ENCODE data around the gene OR4K2.
"Not testable (repeated sequence)": the region's sequence is repeated elsewhere in the genome, so short reads cannot be mapped to it uniquely, and the experiment has no call there.

Gene OR4K2, protein sequence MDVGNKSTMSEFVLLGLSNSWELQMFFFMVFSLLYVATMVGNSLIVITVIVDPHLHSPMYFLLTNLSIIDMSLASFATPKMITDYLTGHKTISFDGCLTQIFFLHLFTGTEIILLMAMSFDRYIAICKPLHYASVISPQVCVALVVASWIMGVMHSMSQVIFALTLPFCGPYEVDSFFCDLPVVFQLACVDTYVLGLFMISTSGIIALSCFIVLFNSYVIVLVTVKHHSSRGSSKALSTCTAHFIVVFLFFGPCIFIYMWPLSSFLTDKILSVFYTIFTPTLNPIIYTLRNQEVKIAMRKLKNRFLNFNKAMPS

DNA sequence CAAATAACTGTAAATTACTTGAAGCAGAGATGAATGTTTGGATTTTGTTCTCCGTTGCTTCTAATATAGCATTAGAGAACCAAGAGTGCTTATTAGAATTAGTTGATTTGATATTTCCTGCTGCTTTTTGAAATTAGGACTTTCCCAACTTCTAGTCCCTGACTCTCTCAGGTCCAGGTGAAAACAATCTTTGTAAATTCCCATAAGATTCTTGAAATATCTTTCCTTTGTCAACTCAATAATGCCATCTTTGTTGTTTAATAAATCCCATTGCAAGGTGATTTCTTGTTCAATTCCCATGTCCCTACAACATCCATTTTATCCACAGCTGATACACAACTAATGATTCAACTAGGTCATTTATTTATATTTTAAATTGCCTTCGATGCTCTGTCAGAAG lies at the start of gene OR4K2:
Gene OR4K2 (plus strand): TSS at position 301 of the 400 bp plus-strand sequence. CDS start 1,126 bp downstream, outside the sequence.
- Histone ChIP-seq H3K4me1 (ENCODE audit: control insufficient read depth, insufficient read depth, low read length) (no peaks in the 10 kb centered on the region), H3K9ac (ENCODE audit: low read length in 2 of 2) (no peak within 1 kb of the TSS)

DNA sequence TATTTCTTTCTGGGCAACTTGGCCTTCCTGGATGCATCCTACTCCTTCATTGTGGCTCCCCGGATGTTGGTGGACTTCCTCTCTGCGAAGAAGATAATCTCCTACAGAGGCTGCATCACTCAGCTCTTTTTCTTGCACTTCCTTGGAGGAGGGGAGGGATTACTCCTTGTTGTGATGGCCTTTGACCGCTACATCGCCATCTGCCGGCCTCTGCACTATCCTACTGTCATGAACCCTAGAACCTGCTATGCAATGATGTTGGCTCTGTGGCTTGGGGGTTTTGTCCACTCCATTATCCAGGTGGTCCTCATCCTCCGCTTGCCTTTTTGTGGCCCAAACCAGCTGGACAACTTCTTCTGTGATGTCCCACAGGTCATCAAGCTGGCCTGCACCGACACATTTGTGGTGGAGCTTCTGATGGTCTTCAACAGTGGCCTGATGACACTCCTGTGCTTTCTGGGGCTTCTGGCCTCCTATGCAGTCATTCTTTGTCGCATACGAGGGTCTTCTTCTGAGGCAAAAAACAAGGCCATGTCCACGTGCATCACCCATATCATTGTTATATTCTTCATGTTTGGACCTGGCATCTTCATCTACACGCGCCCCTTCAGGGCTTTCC lies 47.2 kb upstream of the OR4K2 start:
- H3K27me3 ChIP-seq (ENCODE audit: control insufficient read depth in 1 of 2, insufficient read depth in 2 of 2, low read length in 2 of 2); H3K9me3 ChIP-seq (ENCODE audit: control insufficient read depth in 2 of 2, low read length in 2 of 2); H3K9ac ChIP-seq (ENCODE audit: low read length in 2 of 2); H3K36me3 ChIP-seq (ENCODE audit: control insufficient read depth in 2 of 2, insufficient read depth in 2 of 2, low read length in 2 of 2); H3K4me3 ChIP-seq (ENCODE audit: low read length in 2 of 2); H3K4me1 ChIP-seq (ENCODE audit: control insufficient read depth, insufficient read depth, low read length); H3K27ac ChIP-seq (ENCODE audit: low read length): not testable (repeated sequence)

More for the DNA sequence above, at the start of gene OR4K2:
- H3K36me3 ChIP-seq (ENCODE audit: control insufficient read depth in 2 of 2, insufficient read depth in 2 of 2, low read length in 2 of 2), result no peaks in the 10 kb centered on the region
- no peak within 1 kb of the TSS for H3K4me3 ChIP-seq (ENCODE audit: low read length in 2 of 2)
- peaks cover 0 to 4% of the 10 kb centered on the region in 2 donors for H3K27me3 ChIP-seq (ENCODE audit: control insufficient read depth in 1 of 2, insufficient read depth in 2 of 2, low read length in 2 of 2)
- H3K9me3 ChIP-seq (ENCODE audit: control insufficient read depth in 2 of 2, low read length in 2 of 2), result peaks cover 0 to 3% of the 10 kb centered on the region in 2 donors
- H3K27ac ChIP-seq (ENCODE audit: low read length), result no peak within 1 kb of the TSS

DNA sequence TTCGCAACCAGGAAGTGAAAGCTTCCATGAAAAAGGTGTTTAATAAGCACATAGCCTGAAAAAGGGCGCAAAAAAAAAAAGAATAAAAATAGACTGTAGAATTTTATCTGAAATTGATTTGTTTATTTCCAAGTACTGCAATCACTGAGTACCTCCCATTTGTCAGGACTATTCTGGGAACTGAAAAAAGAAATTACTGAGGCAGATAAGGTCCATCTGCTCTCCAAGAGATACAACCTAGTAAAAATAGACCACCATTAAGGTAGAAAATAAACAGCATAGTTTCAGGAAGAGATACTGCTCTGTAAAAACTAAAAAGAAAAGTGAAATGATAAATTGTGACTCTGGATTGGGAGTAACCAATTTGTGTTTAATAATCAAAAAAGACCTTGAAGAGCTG lies 46.6 kb upstream of the OR4K2 start:
- H3K9ac ChIP-seq (ENCODE audit: low read length in 2 of 2), result no peak overlapping the region
- no peak overlapping the region for H3K27ac ChIP-seq (ENCODE audit: low read length)
- H3K36me3 ChIP-seq (ENCODE audit: control insufficient read depth in 2 of 2, insufficient read depth in 2 of 2, low read length in 2 of 2), result no peaks in the 10 kb centered on the region
- H3K9me3 ChIP-seq (ENCODE audit: control insufficient read depth in 2 of 2, low read length in 2 of 2), result peaks cover 0 to 2% of the 10 kb centered on the region in 2 donors
- no peaks in the 10 kb centered on the region for H3K4me1 ChIP-seq (ENCODE audit: control insufficient read depth, insufficient read depth, low read length)
- H3K4me3 ChIP-seq (ENCODE audit: low read length in 2 of 2), result no peak overlapping the region
- H3K27me3 ChIP-seq (ENCODE audit: control insufficient read depth in 1 of 2, insufficient read depth in 2 of 2, low read length in 2 of 2), result no peaks in the 10 kb centered on the region

- H3K9ac ChIP-seq (ENCODE audit: low read length in 2 of 2); H3K36me3 ChIP-seq (ENCODE audit: control insufficient read depth in 2 of 2, insufficient read depth in 2 of 2, low read length in 2 of 2); H3K4me3 ChIP-seq (ENCODE audit: low read length in 2 of 2); H3K27me3 ChIP-seq (ENCODE audit: control insufficient read depth in 1 of 2, insufficient read depth in 2 of 2, low read length in 2 of 2); H3K27ac ChIP-seq (ENCODE audit: low read length); H3K4me1 ChIP-seq (ENCODE audit: control insufficient read depth, insufficient read depth, low read length): not testable (repeated sequence)
- H3K9me3 ChIP-seq (ENCODE audit: control insufficient read depth in 2 of 2, low read length in 2 of 2), result peaks cover 3 to 16% of the 10 kb centered on the region in 2 donors
Observed at GRCh38 chr14:19834203-19834848, 40.6 kb upstream of the OR4K2 start.

DNA sequence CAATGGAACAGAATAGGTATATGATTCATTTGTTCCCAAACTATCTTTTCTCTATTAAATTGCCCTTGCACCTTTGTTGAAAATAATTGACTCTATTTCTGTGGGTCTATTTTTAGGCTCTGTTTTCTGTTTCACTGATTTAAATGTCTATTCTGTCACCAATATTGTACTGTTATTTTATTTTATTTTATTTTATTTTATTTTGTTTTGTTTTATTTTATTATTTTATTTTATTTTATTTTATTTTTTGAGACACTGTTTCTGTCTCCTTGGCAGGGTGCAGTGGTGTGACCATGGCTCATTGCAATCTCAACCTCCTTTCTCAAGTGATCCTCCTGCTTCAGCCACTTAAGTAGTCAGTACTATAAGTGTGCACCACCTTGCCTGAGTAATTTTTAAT lies 36.5 kb upstream of the OR4K2 start:
- Histone ChIP-seq H3K27me3 (ENCODE audit: control insufficient read depth in 1 of 2, insufficient read depth in 2 of 2, low read length in 2 of 2) (no peaks in the 10 kb centered on the region), H3K27ac (ENCODE audit: low read length) (no peak overlapping the region), H3K9me3 (ENCODE audit: control insufficient read depth in 2 of 2, low read length in 2 of 2) (peaks cover 3 to 14% of the 10 kb centered on the region in 2 donors), H3K9ac (ENCODE audit: low read length in 2 of 2) (no peak overlapping the region), H3K4me3 (ENCODE audit: low read length in 2 of 2) (no peak overlapping the region), H3K36me3 (ENCODE audit: control insufficient read depth in 2 of 2, insufficient read depth in 2 of 2, low read length in 2 of 2) (no peaks in the 10 kb centered on the region), H3K4me1 (ENCODE audit: control insufficient read depth, insufficient read depth, low read length) (no peaks in the 10 kb centered on the region)

GRCh38 chr14:19851365-19851764 lies 23.6 kb upstream of the OR4K2 start:
- Histone ChIP-seq H3K27ac (ENCODE audit: low read length) (no peak overlapping the region), H3K9me3 (ENCODE audit: control insufficient read depth in 2 of 2, low read length in 2 of 2) (no peaks in the 10 kb centered on the region), H3K4me3 (ENCODE audit: low read length in 2 of 2) (no peak overlapping the region), H3K27me3 (ENCODE audit: control insufficient read depth in 1 of 2, insufficient read depth in 2 of 2, low read length in 2 of 2) (no peaks in the 10 kb centered on the region), H3K9ac (ENCODE audit: low read length in 2 of 2) (no peak overlapping the region), H3K36me3 (ENCODE audit: control insufficient read depth in 2 of 2, insufficient read depth in 2 of 2, low read length in 2 of 2) (no peaks in the 10 kb centered on the region), H3K4me1 (ENCODE audit: control insufficient read depth, insufficient read depth, low read length) (no peaks in the 10 kb centered on the region)

GRCh38 chr14:19866061-19866669 lies 8.8 kb upstream of the OR4K2 start:
- H3K36me3 ChIP-seq (ENCODE audit: control insufficient read depth in 2 of 2, insufficient read depth in 2 of 2, low read length in 2 of 2); H3K27me3 ChIP-seq (ENCODE audit: control insufficient read depth in 1 of 2, insufficient read depth in 2 of 2, low read length in 2 of 2); H3K9ac ChIP-seq (ENCODE audit: low read length in 2 of 2); H3K9me3 ChIP-seq (ENCODE audit: control insufficient read depth in 2 of 2, low read length in 2 of 2); H3K4me1 ChIP-seq (ENCODE audit: control insufficient read depth, insufficient read depth, low read length); H3K4me3 ChIP-seq (ENCODE audit: low read length in 2 of 2); H3K27ac ChIP-seq (ENCODE audit: low read length): not testable (repeated sequence)

- no peaks in the 10 kb centered on the region for H3K4me1 ChIP-seq (ENCODE audit: control insufficient read depth, insufficient read depth, low read length)
- H3K9me3 ChIP-seq (ENCODE audit: control insufficient read depth in 2 of 2, low read length in 2 of 2), result peaks cover 0 to 6% of the 10 kb centered on the region in 2 donors
- no peak overlapping the region for H3K9ac ChIP-seq (ENCODE audit: low read length in 2 of 2)
- peaks cover 0 to 4% of the 10 kb centered on the region in 2 donors for H3K27me3 ChIP-seq (ENCODE audit: control insufficient read depth in 1 of 2, insufficient read depth in 2 of 2, low read length in 2 of 2)
- no peak overlapping the region for H3K4me3 ChIP-seq (ENCODE audit: low read length in 2 of 2)
- H3K36me3 ChIP-seq (ENCODE audit: control insufficient read depth in 2 of 2, insufficient read depth in 2 of 2, low read length in 2 of 2), result no peaks in the 10 kb centered on the region
- H3K27ac ChIP-seq (ENCODE audit: low read length), result no peak overlapping the region
Observed at GRCh38 chr14:19873178-19873577, 1.8 kb upstream of the OR4K2 start.

- Histone ChIP-seq H3K27me3 (ENCODE audit: control insufficient read depth in 1 of 2, insufficient read depth in 2 of 2, low read length in 2 of 2) (peaks cover 0 to 4% of the 10 kb centered on the region in 2 donors), H3K9ac (ENCODE audit: low read length in 2 of 2) (no peak overlapping the region), H3K4me3 (ENCODE audit: low read length in 2 of 2) (no peak overlapping the region), H3K27ac (ENCODE audit: low read length) (no peak overlapping the region), H3K4me1 (ENCODE audit: control insufficient read depth, insufficient read depth, low read length) (no peaks in the 10 kb centered on the region), H3K9me3 (ENCODE audit: control insufficient read depth in 2 of 2, low read length in 2 of 2) (peaks cover 0 to 3% of the 10 kb centered on the region in 2 donors), H3K36me3 (ENCODE audit: control insufficient read depth in 2 of 2, insufficient read depth in 2 of 2, low read length in 2 of 2) (no peaks in the 10 kb centered on the region)
Observed at GRCh38 chr14:19878029-19878642, 3.2 kb downstream of the OR4K2 start.

- H3K9ac ChIP-seq (ENCODE audit: low read length in 2 of 2), result no peak overlapping the region
- peaks cover 23 to 34% of the 10 kb centered on the region in 2 donors for H3K9me3 ChIP-seq (ENCODE audit: control insufficient read depth in 2 of 2, low read length in 2 of 2)
- H3K36me3 ChIP-seq (ENCODE audit: control insufficient read depth in 2 of 2, insufficient read depth in 2 of 2, low read length in 2 of 2), result no peaks in the 10 kb centered on the region
- H3K4me3 ChIP-seq (ENCODE audit: low read length in 2 of 2), result no peak overlapping the region
- no peak overlapping the region for H3K27ac ChIP-seq (ENCODE audit: low read length)
- H3K27me3 ChIP-seq (ENCODE audit: control insufficient read depth in 1 of 2, insufficient read depth in 2 of 2, low read length in 2 of 2), result peaks cover 0 to 5% of the 10 kb centered on the region in 2 donors
- H3K4me1 ChIP-seq (ENCODE audit: control insufficient read depth, insufficient read depth, low read length), result no peaks in the 10 kb centered on the region
Observed at GRCh38 chr14:19895282-19895681, 20.3 kb downstream of the OR4K2 start.

Data from stomach smooth muscle (tissue), 2 donors.